Stimulated activated CD8-positive, alpha-beta memory T cell treated with anti-CD3 and anti-CD28 coated beads, Interleukin-12 subunit alpha, Interleukin-12 subunit beta, amount 100 ng/mL, for 4 hours (primary cell): Measurements from ENCODE around the gene CXCL6.

ENCODE experiments used
- DNase-seq: peaks from one replicate; pipeline ENCODE4 v3.0.0-alpha.2; 2020; ENCODE audit warnings: low read depth

CXCL6 gene

DNA sequence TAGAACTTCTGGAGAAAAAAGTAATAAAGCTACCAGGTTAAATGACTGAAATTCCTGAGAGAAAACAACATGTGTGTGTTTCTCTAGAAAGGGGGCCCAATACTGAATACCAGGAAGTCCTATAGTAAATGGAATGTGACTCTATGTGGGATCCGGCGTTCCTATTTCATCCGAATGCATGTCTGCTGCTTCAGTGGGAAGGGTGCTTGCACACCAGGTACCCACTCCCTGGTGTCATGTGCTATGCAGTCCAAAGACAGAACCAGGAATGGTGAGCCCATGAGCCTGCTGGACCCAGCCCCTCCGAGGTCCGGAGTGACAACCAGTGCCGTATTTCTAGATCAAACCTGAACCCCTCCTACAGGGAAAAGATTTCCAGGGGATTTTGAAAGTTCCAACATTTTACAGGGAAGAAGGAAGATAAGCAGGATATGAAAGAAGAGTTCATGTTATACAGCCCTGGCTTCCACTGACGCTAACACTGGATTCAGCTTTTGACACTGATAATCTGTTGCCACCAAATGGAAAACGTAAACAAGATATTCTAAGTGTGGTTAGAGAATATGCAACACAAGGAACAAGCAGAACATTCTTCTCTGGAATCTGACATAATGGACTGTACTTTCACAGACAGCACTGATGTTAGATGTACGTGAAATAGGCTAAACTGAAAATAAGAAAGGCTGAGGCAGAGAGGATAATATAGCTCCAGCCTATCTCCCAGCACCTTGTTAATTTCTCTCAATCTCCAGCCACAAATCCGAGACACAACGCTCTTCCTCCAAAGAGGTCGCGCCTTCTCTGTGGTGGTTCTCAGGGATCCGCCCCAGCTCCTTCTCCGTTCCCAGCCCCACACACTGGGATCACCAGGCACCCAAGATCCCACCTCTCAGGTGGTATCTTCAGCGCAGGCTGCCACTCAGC lies 32.0 kb downstream of the CXCL6 start:
- no peak for DNase-seq

DNA sequence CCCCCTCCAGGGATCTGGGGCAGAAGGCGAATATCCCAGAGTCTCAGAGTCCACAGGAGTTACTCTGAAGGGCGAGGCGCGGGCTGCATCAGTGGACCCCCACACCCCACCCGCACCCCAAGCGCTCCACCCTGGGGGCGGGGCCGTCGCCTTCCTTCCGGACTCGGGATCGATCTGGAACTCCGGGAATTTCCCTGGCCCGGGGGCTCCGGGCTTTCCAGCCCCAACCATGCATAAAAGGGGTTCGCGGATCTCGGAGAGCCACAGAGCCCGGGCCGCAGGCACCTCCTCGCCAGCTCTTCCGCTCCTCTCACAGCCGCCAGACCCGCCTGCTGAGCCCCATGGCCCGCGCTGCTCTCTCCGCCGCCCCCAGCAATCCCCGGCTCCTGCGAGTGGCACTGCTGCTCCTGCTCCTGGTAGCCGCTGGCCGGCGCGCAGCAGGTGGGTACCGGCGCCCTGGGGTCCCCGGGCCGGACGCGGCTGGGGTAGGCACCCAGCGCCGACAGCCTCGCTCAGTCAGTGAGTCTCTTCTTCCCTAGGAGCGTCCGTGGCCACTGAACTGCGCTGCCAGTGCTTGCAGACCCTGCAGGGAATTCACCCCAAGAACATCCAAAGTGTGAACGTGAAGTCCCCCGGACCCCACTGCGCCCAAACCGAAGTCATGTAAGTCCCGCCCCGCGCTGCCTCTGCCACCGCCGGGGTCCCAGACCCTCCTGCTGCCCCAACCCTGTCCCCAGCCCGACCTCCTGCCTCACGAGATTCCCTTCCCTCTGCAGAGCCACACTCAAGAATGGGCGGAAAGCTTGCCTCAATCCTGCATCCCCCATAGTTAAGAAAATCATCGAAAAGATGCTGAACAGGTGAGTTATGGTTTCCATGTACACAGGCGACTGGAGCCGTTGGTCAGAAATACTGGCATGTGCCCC lies 32.9 kb downstream of the CXCL6 start, which contains the start of gene CXCL1:
TSS of gene CXCL1 (plus strand) at position 264 of the 926 bp plus-strand sequence. CDS start at position 342, 78 bp downstream.
- no peak for DNase-seq

DNA sequence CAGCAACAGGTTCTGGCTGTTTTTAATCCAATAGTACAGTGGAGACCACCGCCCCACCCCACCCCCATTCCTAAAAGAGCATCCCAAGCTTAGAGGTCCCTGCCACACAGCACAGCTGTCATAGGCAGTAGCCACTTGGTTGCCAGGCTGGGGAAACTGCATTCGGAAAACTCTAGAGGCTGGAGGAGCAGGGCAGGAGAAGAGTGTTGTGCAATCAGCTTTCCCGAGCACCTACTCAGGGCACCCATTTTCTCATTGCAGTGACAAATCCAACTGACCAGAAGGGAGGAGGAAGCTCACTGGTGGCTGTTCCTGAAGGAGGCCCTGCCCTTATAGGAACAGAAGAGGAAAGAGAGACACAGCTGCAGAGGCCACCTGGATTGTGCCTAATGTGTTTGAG lies 33.8 kb downstream of the CXCL6 start:
- no peak for DNase-seq

DNA sequence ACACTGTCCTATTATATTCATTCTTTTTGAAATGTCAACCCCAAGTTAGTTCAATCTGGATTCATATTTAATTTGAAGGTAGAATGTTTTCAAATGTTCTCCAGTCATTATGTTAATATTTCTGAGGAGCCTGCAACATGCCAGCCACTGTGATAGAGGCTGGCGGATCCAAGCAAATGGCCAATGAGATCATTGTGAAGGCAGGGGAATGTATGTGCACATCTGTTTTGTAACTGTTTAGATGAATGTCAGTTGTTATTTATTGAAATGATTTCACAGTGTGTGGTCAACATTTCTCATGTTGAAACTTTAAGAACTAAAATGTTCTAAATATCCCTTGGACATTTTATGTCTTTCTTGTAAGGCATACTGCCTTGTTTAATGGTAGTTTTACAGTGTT lies 34.3 kb downstream of the CXCL6 start:
- no peak for DNase-seq

DNA sequence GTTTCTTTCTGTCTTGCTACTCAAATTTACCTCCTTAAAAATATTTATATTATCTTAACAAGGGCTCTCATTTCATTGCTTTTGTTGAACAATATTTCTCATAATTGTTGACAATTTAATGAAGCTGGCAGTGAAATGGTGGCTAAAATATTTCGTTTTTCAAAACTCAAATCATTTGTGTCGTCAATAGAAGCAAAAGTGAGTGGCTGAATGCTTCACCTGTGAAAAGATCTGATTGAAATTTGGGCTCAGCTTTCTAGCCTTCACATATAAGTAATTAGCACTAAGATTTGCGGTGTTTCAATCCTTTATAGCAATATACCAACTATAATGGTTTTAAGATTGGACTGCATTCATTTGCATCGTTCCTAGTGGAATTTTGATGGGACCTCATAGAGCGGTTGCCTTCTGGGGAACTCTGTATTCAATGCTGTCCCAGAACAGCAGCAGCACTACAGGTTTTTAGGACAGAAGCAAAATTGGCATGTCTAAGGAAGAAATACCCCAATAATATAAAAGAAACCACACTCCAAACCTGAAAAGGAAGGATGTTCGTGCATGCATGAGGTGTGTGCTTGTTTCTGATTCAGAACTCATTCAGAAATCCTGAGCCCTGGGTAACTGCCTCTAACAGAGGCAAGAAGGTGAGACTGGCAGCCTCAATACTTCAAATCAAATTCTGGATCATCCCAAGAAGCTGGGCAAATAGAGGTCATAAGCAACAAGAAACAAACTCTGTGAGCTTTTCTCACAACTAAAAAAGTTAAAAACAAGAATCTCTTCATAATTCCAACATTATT lies 35.2 kb downstream of the CXCL6 start:
- no peak for DNase-seq

DNA sequence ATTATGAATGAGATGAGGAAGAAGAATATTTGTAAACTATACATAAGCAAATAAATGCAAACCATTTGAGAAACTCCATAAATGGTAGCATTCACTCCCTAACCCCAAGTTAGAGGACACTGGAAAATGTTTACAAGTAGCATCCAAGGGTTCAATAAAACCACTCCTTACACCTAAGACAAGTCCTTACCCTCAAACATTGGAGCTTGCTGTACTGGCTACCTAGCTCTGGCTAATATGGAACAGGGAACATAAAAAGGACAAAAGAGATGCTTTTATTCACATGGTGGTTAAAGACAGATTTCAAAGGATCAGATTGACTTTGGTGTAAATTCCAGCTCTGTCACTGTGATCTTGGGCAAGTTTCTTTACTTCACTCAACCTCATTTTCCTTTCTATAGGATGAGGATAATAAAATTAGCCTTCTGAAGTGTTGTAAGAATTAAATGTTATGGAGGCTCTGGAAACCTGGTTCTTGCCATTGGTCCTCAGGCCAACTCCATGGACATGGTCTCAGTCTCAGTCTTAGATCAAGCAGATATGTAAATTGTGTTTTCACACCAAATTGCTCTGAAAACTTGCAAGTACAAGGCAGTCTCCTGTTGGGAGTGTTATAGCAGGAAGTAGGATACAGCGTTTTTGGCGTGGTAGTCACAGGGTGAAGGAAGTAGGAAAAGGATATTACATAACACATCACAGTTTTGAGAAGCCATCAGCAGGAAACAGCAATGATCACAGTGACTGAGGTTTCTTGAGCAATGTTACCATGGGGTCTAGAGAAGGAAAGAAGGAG lies 36.0 kb downstream of the CXCL6 start:
- DNase-seq = no peak

DNA sequence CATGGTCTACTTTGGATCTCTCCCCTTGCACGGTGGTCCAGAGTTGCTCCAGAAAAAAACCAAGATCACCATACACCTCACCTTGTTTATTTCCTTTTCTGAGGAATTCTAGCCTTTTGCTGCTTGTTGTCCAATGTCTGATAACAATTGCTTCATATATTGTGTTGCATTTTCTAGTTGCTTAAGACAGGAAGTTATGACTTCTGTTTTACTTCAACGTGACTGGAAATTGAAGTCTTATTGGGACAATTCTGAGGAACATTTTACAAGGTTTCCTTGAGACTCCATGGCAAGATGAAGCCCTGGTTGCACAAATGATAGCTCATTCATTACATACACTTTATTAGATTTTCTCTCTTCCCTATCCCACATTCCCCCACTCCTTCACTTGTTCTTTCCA lies 37.9 kb downstream of the CXCL6 start:
- no peak for DNase-seq

DNA sequence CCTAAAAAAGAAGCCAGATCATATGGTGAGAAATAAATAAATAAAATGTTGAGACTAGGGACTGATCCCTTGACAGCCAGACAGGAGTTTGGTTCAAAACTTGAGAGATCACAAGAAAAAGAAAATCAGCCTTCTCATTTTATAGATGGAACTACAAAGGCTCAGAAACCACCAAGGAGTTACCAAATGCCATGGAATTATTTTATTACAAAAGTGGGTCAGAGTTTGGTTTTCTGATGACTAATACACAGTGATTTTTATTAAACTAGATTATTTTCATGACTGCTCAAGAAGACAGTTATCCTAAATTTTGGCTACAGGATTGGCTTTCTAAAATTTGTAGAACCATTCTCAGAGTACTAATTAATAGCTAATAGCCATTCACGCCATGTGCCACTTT lies 38.9 kb downstream of the CXCL6 start:
- DNase-seq = no peak

DNA sequence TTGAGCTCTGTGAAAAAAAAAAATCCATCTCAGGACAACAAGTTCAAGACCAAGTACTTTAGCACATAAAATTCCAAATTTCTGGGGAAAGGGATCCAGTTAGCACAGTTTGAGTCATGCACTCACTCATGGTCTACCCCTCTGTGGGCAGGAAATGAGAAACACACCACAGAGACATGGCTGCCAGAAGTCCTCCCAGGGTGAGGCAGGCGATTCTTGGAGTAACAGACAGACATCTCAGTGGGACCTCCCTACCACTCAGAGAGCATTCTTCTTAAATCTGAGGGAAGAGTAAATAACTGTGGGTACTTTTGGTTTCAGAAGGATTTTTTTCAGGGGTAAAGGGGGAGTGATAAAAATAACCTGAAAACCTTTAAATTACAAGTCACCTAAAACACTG lies 46.8 kb downstream of the CXCL6 start:
- DNase-seq = no peak

DNA sequence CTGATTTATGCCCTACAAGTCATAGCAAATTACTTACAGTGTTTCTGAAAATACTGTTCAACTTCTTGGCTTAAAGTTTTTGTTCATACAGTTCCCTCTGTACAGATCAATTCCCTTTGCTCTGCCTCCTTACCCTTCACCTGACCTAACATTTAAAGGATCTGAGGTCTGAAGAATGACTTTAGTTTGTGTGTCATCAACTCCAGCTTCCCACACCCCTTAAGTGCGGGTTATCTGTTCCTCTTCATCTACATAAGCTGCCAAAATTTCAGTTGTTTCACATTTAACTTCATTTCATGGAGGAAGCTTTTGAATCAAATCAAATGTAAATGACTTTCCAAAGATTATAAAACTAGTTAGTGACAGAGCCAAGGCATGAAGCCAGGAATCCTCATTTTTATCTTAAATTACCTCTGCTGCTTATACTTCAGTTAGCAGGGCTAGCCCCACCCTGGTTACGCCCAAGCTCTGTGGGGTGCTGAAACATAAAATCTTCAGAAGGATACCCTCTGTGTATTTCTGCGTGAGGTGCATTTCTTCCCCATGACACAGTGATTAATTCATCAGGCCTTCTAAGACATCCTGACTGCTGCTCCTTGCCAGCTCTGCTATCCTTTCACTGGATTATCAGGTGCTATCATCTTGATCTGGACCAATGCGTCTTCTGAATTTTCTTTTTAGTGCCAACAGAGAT lies 49.2 kb downstream of the CXCL6 start:
- DNase-seq = no peak
